ENCODE measurements around the gene TRIM17.

DNA sequence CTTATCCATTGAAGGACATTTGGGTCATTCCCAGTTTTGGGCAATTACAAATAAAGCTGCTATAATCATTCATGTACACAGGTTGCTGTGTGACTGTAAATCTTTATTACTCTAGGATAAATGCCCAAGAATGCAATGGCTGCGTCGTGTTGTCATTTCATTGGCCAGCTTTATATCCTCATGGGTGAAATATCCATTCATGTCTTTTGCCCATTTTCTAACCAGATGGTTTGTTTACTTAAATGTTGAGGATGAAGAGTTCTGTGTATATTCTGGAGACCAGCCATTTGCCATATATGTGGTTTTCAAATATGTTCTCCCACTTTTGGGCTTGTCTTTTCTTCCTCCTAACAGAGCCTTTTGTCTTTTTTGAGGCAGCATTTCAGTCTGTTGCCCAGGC, 35.3 kb downstream of the TRIM17 start:
- TF ChIP-seq ZC3H4 (CRISPR knock-in tag; IDR thresholded peaks at IDR 0.05; ENCODE audit: borderline replicate concordance) (no peak), CBX8 (IDR thresholded peaks at IDR 0.05; ENCODE audit: borderline replicate concordance, extremely low read depth, low read depth, low read length, poor library complexity, severe bottlenecking) (no peak), IRF2 (CRISPR knock-in tag; IDR thresholded peaks at IDR 0.05) (no peak), BRD9 (IDR thresholded peaks at IDR 0.05; ENCODE audit: low read depth, partially characterized antibody) (no peak), TBL1XR1 (IDR thresholded peaks at IDR 0.05; ENCODE audit: low read length in 2 of 2) (no peak), DPF2 (IDR thresholded peaks at IDR 0.05) (no peak), PHF8 (IDR thresholded peaks at IDR 0.05; ENCODE audit: borderline replicate concordance, low read length) (no peak), CBFA2T3 (IDR thresholded peaks at IDR 0.05) (no peak)
- TF ChIP-seq, protein P1, sequence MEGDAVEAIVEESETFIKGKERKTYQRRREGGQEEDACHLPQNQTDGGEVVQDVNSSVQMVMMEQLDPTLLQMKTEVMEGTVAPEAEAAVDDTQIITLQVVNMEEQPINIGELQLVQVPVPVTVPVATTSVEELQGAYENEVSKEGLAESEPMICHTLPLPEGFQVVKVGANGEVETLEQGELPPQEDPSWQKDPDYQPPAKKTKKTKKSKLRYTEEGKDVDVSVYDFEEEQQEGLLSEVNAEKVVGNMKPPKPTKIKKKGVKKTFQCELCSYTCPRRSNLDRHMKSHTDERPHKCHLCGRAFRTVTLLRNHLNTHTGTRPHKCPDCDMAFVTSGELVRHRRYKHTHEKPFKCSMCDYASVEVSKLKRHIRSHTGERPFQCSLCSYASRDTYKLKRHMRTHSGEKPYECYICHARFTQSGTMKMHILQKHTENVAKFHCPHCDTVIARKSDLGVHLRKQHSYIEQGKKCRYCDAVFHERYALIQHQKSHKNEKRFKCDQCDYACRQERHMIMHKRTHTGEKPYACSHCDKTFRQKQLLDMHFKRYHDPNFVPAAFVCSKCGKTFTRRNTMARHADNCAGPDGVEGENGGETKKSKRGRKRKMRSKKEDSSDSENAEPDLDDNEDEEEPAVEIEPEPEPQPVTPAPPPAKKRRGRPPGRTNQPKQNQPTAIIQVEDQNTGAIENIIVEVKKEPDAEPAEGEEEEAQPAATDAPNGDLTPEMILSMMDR (IDR thresholded peaks at IDR 0.05 in 2 of 3, conservative IDR thresholded peaks at IDR 0.05 in 1 of 3; ENCODE audit: insufficient read depth in 2 of 3, low read depth in 1 of 3, low read length in 3 of 3) = no peak
- TF ChIP-seq, protein P2, sequence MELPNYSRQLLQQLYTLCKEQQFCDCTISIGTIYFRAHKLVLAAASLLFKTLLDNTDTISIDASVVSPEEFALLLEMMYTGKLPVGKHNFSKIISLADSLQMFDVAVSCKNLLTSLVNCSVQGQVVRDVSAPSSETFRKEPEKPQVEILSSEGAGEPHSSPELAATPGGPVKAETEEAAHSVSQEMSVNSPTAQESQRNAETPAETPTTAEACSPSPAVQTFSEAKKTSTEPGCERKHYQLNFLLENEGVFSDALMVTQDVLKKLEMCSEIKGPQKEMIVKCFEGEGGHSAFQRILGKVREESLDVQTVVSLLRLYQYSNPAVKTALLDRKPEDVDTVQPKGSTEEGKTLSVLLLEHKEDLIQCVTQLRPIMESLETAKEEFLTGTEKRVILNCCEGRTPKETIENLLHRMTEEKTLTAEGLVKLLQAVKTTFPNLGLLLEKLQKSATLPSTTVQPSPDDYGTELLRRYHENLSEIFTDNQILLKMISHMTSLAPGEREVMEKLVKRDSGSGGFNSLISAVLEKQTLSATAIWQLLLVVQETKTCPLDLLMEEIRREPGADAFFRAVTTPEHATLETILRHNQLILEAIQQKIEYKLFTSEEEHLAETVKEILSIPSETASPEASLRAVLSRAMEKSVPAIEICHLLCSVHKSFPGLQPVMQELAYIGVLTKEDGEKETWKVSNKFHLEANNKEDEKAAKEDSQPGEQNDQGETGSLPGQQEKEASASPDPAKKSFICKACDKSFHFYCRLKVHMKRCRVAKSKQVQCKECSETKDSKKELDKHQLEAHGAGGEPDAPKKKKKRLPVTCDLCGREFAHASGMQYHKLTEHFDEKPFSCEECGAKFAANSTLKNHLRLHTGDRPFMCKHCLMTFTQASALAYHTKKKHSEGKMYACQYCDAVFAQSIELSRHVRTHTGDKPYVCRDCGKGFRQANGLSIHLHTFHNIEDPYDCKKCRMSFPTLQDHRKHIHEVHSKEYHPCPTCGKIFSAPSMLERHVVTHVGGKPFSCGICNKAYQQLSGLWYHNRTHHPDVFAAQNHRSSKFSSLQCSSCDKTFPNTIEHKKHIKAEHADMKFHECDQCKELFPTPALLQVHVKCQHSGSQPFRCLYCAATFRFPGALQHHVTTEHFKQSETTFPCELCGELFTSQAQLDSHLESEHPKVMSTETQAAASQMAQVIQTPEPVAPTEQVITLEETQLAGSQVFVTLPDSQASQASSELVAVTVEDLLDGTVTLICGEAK (IDR thresholded peaks at IDR 0.05) = no peak
- TF ChIP-seq, protein P2 (CRISPR knock-in tag; IDR thresholded peaks at IDR 0.05) = no peak
- TF ChIP-seq, protein P3, sequence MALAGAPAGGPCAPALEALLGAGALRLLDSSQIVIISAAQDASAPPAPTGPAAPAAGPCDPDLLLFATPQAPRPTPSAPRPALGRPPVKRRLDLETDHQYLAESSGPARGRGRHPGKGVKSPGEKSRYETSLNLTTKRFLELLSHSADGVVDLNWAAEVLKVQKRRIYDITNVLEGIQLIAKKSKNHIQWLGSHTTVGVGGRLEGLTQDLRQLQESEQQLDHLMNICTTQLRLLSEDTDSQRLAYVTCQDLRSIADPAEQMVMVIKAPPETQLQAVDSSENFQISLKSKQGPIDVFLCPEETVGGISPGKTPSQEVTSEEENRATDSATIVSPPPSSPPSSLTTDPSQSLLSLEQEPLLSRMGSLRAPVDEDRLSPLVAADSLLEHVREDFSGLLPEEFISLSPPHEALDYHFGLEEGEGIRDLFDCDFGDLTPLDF (CRISPR knock-in tag; IDR thresholded peaks at IDR 0.05) = no peak
- TF ChIP-seq, protein P4, sequence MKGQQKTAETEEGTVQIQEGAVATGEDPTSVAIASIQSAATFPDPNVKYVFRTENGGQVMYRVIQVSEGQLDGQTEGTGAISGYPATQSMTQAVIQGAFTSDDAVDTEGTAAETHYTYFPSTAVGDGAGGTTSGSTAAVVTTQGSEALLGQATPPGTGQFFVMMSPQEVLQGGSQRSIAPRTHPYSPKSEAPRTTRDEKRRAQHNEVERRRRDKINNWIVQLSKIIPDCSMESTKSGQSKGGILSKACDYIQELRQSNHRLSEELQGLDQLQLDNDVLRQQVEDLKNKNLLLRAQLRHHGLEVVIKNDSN (CRISPR knock-in tag; IDR thresholded peaks at IDR 0.05) = no peak
- TF ChIP-seq, protein P5, sequence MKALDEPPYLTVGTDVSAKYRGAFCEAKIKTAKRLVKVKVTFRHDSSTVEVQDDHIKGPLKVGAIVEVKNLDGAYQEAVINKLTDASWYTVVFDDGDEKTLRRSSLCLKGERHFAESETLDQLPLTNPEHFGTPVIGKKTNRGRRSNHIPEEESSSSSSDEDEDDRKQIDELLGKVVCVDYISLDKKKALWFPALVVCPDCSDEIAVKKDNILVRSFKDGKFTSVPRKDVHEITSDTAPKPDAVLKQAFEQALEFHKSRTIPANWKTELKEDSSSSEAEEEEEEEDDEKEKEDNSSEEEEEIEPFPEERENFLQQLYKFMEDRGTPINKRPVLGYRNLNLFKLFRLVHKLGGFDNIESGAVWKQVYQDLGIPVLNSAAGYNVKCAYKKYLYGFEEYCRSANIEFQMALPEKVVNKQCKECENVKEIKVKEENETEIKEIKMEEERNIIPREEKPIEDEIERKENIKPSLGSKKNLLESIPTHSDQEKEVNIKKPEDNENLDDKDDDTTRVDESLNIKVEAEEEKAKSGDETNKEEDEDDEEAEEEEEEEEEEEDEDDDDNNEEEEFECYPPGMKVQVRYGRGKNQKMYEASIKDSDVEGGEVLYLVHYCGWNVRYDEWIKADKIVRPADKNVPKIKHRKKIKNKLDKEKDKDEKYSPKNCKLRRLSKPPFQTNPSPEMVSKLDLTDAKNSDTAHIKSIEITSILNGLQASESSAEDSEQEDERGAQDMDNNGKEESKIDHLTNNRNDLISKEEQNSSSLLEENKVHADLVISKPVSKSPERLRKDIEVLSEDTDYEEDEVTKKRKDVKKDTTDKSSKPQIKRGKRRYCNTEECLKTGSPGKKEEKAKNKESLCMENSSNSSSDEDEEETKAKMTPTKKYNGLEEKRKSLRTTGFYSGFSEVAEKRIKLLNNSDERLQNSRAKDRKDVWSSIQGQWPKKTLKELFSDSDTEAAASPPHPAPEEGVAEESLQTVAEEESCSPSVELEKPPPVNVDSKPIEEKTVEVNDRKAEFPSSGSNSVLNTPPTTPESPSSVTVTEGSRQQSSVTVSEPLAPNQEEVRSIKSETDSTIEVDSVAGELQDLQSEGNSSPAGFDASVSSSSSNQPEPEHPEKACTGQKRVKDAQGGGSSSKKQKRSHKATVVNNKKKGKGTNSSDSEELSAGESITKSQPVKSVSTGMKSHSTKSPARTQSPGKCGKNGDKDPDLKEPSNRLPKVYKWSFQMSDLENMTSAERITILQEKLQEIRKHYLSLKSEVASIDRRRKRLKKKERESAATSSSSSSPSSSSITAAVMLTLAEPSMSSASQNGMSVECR (CRISPR knock-in tag; IDR thresholded peaks at IDR 0.05) = no peak
- TF ChIP-seq, protein P6, sequence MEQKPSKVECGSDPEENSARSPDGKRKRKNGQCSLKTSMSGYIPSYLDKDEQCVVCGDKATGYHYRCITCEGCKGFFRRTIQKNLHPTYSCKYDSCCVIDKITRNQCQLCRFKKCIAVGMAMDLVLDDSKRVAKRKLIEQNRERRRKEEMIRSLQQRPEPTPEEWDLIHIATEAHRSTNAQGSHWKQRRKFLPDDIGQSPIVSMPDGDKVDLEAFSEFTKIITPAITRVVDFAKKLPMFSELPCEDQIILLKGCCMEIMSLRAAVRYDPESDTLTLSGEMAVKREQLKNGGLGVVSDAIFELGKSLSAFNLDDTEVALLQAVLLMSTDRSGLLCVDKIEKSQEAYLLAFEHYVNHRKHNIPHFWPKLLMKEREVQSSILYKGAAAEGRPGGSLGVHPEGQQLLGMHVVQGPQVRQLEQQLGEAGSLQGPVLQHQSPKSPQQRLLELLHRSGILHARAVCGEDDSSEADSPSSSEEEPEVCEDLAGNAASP (IDR thresholded peaks at IDR 0.05) = no peak

All from K562 (cell line).